Measurements from ENCODE around the gene ADARB1. TPM values are rescaled to one million over a fixed set of nuclear protein-coding genes. Genes with fewer than 3 reads are reported as not detected.

Gene ADARB1
- total and polyA plus RNA-seq, 8 donors, result 3.2 to 33.9 (median 9.4) TPM

GRCh38 chr21:45030682-45031570 lies 43.5 kb upstream of the ADARB1 start:
- Histone ChIP-seq H3K27ac (peak overlapping the region in 4 of 5 donors; percentile 47 to 80 (median 57)), H3K4me3 (no peak overlapping the region), H3K9me3 (no peaks in the 10 kb centered on the region), H3K27me3 (peaks cover 0 to 49% (median 24%) of the 10 kb centered on the region in 3 donors), H3K36me3 (no peaks in the 10 kb centered on the region), H3K4me1 (peaks cover 26 to 63% (median 48%) of the 10 kb centered on the region in 4 donors)
- 49 to 74% (median 67%) methylated on average over 23 of the region's 23 CpGs for WGBS, 5 donors
- intact Hi-C loops (cut with DNase I; ENCODE audit: low total_unique reads), result no loop called here
- no peak for DNase-seq
- TF ChIP-seq POLR2A (IDR thresholded peaks at IDR 0.05) (no peak), POLR2AphosphoS5 (IDR thresholded peaks at IDR 0.05) (no peak)

DNA sequence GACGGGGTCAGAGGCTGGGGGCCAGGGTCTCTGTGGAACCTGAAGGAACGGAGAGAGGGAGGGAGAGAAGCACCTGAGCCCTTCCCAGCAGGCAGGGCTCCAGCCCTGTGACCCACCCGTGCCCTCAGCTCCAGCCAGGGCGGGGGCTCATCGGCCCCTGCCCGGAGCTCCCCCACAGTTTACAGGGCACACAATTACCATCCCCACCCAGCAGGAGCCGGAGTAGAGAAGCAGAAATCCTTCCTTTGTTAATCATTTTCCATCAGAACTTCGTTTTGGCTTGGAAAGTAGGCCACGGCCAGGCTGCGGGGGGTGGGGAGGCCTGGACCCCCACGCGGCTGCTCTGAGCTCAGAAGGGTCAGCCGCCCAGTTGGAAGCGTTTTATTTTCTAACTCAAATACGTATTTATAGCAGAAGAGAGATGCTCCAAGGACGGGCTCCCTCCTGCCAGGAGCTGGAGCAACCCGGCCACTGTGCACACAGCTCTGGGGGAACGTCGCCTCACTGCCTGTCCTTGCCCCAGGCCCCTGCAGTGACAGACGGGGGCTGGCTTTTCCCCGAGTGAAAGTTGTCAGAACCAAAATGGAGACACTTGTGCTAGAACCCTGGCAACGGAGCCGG lies 42.7 kb upstream of the ADARB1 start:
- TF ChIP-seq EP300 (IDR thresholded peaks at IDR 0.05) (no peak), POLR2A (IDR thresholded peaks at IDR 0.05) (no peak), POLR2AphosphoS5 (IDR thresholded peaks at IDR 0.05) (no peak)
- TF ChIP-seq, protein P1, sequence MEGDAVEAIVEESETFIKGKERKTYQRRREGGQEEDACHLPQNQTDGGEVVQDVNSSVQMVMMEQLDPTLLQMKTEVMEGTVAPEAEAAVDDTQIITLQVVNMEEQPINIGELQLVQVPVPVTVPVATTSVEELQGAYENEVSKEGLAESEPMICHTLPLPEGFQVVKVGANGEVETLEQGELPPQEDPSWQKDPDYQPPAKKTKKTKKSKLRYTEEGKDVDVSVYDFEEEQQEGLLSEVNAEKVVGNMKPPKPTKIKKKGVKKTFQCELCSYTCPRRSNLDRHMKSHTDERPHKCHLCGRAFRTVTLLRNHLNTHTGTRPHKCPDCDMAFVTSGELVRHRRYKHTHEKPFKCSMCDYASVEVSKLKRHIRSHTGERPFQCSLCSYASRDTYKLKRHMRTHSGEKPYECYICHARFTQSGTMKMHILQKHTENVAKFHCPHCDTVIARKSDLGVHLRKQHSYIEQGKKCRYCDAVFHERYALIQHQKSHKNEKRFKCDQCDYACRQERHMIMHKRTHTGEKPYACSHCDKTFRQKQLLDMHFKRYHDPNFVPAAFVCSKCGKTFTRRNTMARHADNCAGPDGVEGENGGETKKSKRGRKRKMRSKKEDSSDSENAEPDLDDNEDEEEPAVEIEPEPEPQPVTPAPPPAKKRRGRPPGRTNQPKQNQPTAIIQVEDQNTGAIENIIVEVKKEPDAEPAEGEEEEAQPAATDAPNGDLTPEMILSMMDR (IDR thresholded peaks at IDR 0.05), result no peak
- no peak overlapping the region for H3K4me3 ChIP-seq
- intact Hi-C loops (cut with DNase I; ENCODE audit: low total_unique reads), result no loop called here
- peaks cover 0 to 49% (median 24%) of the 10 kb centered on the region in 3 donors for H3K27me3 ChIP-seq
- H3K27ac ChIP-seq, result peak overlapping the region in 2 of 5 donors; percentile 50 to 80
- 46 to 59% (median 56%) methylated on average over 14 to 23 of the region's 23 CpGs for WGBS, 5 donors
- H3K9me3 ChIP-seq, result peaks cover under 1 to 7% (median 5%) of the 10 kb centered on the region in 4 donors
- DNase-seq, result no peak
- H3K4me1 ChIP-seq, result peaks cover 26 to 63% (median 48%) of the 10 kb centered on the region in 4 donors
- H3K36me3 ChIP-seq, result no peaks in the 10 kb centered on the region

- Histone ChIP-seq H3K9me3 (peaks cover 5 to 12% (median 8%) of the 10 kb centered on the region in 4 donors), H3K27ac (peak overlapping the region in 3 of 5 donors; percentile 42 to 80 (median 56)), H3K4me1 (peaks cover 26 to 63% (median 48%) of the 10 kb centered on the region in 4 donors), H3K36me3 (no peaks in the 10 kb centered on the region), H3K27me3 (peaks cover 0 to 49% (median 24%) of the 10 kb centered on the region in 3 donors), H3K4me3 (no peak overlapping the region)
- TF ChIP-seq, protein P1 (IDR thresholded peaks at IDR 0.05), result no peak
- no peak for TF ChIP-seq POLR2A (IDR thresholded peaks at IDR 0.05)
- TF ChIP-seq POLR2AphosphoS5 (IDR thresholded peaks at IDR 0.05), result no peak
- TF ChIP-seq EP300 (IDR thresholded peaks at IDR 0.05), result no peak
- DNase-seq, result no peak
- 56 to 88% (median 70%) methylated on average over 9 to 21 of the region's 21 CpGs for WGBS, 5 donors
- intact Hi-C loops (cut with DNase I; ENCODE audit: low total_unique reads), result no loop called here
Observed at GRCh38 chr21:45032332-45032731, 42.0 kb upstream of the ADARB1 start.

GRCh38 chr21:45032977-45033710 lies 41.2 kb upstream of the ADARB1 start:
- Histone ChIP-seq H3K4me3 (no peak overlapping the region), H3K27ac (peak overlapping the region in 4 of 5 donors; percentile 42 to 80 (median 60)), H3K9me3 (peaks cover 5 to 12% (median 8%) of the 10 kb centered on the region in 4 donors), H3K4me1 (peaks cover 26 to 63% (median 48%) of the 10 kb centered on the region in 4 donors), H3K27me3 (peaks cover 0 to 49% (median 24%) of the 10 kb centered on the region in 3 donors), H3K36me3 (no peaks in the 10 kb centered on the region)
- intact Hi-C loops (cut with DNase I; ENCODE audit: low total_unique reads), result no loop called here
- no peak for TF ChIP-seq POLR2A (IDR thresholded peaks at IDR 0.05)
- no peak for TF ChIP-seq EP300 (IDR thresholded peaks at IDR 0.05)
- TF ChIP-seq POLR2AphosphoS5 (IDR thresholded peaks at IDR 0.05), result no peak
- TF ChIP-seq, protein P1 (IDR thresholded peaks at IDR 0.05), result no peak
- DNase-seq, result peak in 1 of 2 donors; percentile 56
- 69 to 73% (median 70%) methylated on average over 30 to 35 of the region's 35 CpGs for WGBS, 5 donors

Measured in stomach (tissue), 9 donors.